K562 (cell line): ENCODE data around the gene TXNDC15.

ENCODE experiments used
- CAMTA2 ChIP-seq: fragments of 250-450 bp; sonication (Bioruptor Pico); conservative IDR thresholded peaks from 2 replicates; pipeline ENCODE4 v1.5.1; 2022
- CBX8 ChIP-seq: fragments of 200-600 bp; sonication (generic); IDR thresholded peaks from 2 replicates; pipeline ENCODE4 v1.6.1; 2012; ENCODE audit warnings: borderline replicate concordance, mixed run types, low read depth, mild to moderate bottlenecking, moderate library complexity, mixed read lengths, low read length, control low read depth, inconsistent platforms; ENCODE audit not compliant: poor library complexity, severe bottlenecking; ENCODE audit errors: extremely low read depth
- EZH2 ChIP-seq: IDR thresholded peaks from 2 replicates; pipeline ENCODE4 v1.6.1; 2012; ENCODE audit warnings: low read depth, mild to moderate bottlenecking, inconsistent platforms, low read length, borderline replicate concordance
- NFIC ChIP-seq: fragments of 450-650 bp; IDR thresholded peaks from 2 replicates; pipeline ENCODE4 v1.6.1; 2017; ENCODE audit warnings: mild to moderate bottlenecking, inconsistent platforms
- RCOR1 ChIP-seq, 2 experiments: IDR thresholded peaks; 2 replicates each; pipeline ENCODE4 v1.6.1; 2012; ENCODE audit warnings: low read depth in 2 of 2, low read length in 2 of 2, borderline replicate concordance in 1 of 2, improper control_type of control experiment in 1 of 2
- ZNF140 ChIP-seq: fragments of 250-450 bp; sonication (Bioruptor Pico); IDR thresholded peaks from 2 replicates; pipeline ENCODE4 v1.8.0; 2021; ENCODE audit warnings: moderate library complexity, mild to moderate bottlenecking, inconsistent platforms
- ZNF780A ChIP-seq: fragments of 250-450 bp; sonication (Bioruptor Pico); IDR thresholded peaks from 2 replicates; pipeline ENCODE4 v1.5.0; 2021; ENCODE audit warnings: mild to moderate bottlenecking
- TF ChIP-seq, protein P1 (sequence below), 3 experiments: IDR thresholded peaks in 2 of 3; conservative IDR thresholded peaks in 1 of 3; 2 replicates each; pipeline ENCODE4 v1.5.1; 2011 to 2012; ENCODE audit warnings: low read length in 3 of 3, mild to moderate bottlenecking in 3 of 3, control low read depth in 2 of 3, improper control_type of control experiment in 1 of 3, inconsistent platforms in 1 of 3, low read depth in 1 of 3, mixed read lengths in 1 of 3, moderate library complexity in 1 of 3; ENCODE audit not compliant: insufficient read depth in 2 of 3
- TF ChIP-seq, protein P2 (sequence below): IDR thresholded peaks from 2 replicates; pipeline ENCODE4 v1.6.1; 2016; ENCODE audit warnings: missing genetic modification characterization, missing compliant biosample characterization
- TF ChIP-seq, protein P3 (sequence below), 2 experiments: fragments of 450-650 bp; formaldehyde crosslinking in 1 of 2; IDR thresholded peaks; 2 replicates each; pipeline versions ENCODE4 v1.4.0 to v1.6.1; 2014 to 2020; ENCODE audit warnings: mild to moderate bottlenecking in 2 of 2, borderline replicate concordance in 1 of 2, low read depth in 1 of 2
- TF ChIP-seq, protein P4 (sequence below): IDR thresholded peaks from 3 replicates; pipeline ENCODE4 v1.6.1; 2011; ENCODE audit warnings: borderline replicate concordance, mild to moderate bottlenecking; ENCODE audit not compliant: insufficient read length, insufficient read depth

DNA sequence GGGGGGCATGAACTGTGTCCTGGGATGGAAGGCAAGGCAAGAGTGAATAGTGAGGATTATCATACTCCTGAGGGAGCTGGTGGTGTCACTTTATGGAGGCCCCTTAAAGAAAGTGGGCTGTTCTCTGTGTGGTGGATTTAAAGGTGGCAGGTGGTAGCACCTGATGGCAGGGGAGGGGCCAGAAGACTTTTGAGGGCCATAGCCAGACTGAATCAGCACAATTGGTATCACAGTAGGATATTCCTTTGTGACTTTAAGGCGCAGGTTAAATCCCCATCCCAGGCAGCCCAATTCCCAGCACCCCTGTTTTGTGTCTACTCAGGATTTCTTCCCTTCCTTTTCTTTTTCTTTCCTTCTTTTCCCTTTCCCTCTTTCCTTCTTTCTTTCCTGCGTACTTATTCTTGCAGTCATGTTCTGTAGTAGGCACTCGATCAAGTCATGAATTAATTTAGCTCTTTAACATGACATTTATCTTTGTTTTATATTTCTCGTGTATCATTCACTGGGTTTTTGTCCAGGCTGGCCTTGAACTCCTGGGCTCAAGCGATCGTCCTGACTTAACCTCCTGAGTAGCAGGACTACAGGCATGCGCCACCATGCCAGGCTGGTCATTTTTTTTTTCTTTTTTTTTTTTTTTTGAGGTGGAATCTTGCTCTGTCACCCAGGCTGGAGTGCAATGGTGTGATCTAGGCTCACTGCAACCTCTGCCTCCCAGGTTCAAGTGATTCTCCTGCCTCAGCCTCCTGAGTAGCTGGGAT is 19.8 kb downstream of the TXNDC15 start:
- TF ChIP-seq, protein P1, sequence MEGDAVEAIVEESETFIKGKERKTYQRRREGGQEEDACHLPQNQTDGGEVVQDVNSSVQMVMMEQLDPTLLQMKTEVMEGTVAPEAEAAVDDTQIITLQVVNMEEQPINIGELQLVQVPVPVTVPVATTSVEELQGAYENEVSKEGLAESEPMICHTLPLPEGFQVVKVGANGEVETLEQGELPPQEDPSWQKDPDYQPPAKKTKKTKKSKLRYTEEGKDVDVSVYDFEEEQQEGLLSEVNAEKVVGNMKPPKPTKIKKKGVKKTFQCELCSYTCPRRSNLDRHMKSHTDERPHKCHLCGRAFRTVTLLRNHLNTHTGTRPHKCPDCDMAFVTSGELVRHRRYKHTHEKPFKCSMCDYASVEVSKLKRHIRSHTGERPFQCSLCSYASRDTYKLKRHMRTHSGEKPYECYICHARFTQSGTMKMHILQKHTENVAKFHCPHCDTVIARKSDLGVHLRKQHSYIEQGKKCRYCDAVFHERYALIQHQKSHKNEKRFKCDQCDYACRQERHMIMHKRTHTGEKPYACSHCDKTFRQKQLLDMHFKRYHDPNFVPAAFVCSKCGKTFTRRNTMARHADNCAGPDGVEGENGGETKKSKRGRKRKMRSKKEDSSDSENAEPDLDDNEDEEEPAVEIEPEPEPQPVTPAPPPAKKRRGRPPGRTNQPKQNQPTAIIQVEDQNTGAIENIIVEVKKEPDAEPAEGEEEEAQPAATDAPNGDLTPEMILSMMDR (IDR thresholded peaks at IDR 0.05 in 2 of 3, conservative IDR thresholded peaks at IDR 0.05 in 1 of 3; ENCODE audit: insufficient read depth in 2 of 3, low read depth in 1 of 3, low read length in 3 of 3) = no peak
- TF ChIP-seq RCOR1 (IDR thresholded peaks at IDR 0.05; ENCODE audit: borderline replicate concordance in 1 of 2, low read depth in 2 of 2, low read length in 2 of 2) (no peak), NFIC (no peak), EZH2 (no peak), ZNF780A (no peak), ZNF140 (CRISPR knock-in tag) (no peak), CBX8 (no peak), CAMTA2 (CRISPR knock-in tag) (no peak)
- TF ChIP-seq, protein P2, sequence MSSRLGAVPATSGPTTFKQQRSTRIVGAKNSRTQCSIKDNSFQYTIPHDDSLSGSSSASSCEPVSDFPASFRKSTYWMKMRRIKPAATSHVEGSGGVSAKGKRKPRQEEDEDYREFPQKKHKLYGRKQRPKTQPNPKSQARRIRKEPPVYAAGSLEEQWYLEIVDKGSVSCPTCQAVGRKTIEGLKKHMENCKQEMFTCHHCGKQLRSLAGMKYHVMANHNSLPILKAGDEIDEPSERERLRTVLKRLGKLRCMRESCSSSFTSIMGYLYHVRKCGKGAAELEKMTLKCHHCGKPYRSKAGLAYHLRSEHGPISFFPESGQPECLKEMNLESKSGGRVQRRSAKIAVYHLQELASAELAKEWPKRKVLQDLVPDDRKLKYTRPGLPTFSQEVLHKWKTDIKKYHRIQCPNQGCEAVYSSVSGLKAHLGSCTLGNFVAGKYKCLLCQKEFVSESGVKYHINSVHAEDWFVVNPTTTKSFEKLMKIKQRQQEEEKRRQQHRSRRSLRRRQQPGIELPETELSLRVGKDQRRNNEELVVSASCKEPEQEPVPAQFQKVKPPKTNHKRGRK (tag) = no peak
- TF ChIP-seq, protein P3, sequence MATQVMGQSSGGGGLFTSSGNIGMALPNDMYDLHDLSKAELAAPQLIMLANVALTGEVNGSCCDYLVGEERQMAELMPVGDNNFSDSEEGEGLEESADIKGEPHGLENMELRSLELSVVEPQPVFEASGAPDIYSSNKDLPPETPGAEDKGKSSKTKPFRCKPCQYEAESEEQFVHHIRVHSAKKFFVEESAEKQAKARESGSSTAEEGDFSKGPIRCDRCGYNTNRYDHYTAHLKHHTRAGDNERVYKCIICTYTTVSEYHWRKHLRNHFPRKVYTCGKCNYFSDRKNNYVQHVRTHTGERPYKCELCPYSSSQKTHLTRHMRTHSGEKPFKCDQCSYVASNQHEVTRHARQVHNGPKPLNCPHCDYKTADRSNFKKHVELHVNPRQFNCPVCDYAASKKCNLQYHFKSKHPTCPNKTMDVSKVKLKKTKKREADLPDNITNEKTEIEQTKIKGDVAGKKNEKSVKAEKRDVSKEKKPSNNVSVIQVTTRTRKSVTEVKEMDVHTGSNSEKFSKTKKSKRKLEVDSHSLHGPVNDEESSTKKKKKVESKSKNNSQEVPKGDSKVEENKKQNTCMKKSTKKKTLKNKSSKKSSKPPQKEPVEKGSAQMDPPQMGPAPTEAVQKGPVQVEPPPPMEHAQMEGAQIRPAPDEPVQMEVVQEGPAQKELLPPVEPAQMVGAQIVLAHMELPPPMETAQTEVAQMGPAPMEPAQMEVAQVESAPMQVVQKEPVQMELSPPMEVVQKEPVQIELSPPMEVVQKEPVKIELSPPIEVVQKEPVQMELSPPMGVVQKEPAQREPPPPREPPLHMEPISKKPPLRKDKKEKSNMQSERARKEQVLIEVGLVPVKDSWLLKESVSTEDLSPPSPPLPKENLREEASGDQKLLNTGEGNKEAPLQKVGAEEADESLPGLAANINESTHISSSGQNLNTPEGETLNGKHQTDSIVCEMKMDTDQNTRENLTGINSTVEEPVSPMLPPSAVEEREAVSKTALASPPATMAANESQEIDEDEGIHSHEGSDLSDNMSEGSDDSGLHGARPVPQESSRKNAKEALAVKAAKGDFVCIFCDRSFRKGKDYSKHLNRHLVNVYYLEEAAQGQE (IDR thresholded peaks at IDR 0.05; ENCODE audit: borderline replicate concordance) = no peak
- TF ChIP-seq, protein P3 (CRISPR knock-in tag; IDR thresholded peaks at IDR 0.05; ENCODE audit: low read depth) = no peak
- TF ChIP-seq, protein P4, sequence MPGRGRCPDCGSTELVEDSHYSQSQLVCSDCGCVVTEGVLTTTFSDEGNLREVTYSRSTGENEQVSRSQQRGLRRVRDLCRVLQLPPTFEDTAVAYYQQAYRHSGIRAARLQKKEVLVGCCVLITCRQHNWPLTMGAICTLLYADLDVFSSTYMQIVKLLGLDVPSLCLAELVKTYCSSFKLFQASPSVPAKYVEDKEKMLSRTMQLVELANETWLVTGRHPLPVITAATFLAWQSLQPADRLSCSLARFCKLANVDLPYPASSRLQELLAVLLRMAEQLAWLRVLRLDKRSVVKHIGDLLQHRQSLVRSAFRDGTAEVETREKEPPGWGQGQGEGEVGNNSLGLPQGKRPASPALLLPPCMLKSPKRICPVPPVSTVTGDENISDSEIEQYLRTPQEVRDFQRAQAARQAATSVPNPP = no peak
